HUDEP-2 (cell line): ENCODE measurements around the gene BBX.

Experiments used
- DNase-seq, 76 experiments: peaks; one replicate each; lab custom pipeline; 2025; ENCODE audit not compliant: unreplicated experiment in 76 of 76; lab: John Stamatoyannopoulos, UW

Gene BBX

GRCh38 chr3:107790612-107791011, 267.9 kb downstream of the BBX start:
- DNase-seq: no peak

- DNase-seq: no peak
Measured at GRCh38 chr3:107791027-107791426, 268.3 kb downstream of the BBX start.

- DNase-seq: no peak
Measured at GRCh38 chr3:107791450-107791849, 268.7 kb downstream of the BBX start.

- DNase-seq: no peak
Measured at GRCh38 chr3:107794664-107795443, 272.1 kb downstream of the BBX start.

GRCh38 chr3:107795514-107796094, 272.8 kb downstream of the BBX start:
- no peak for DNase-seq

- DNase-seq: peak in 6 of 76 experiments; percentile 1 to 25 (median 2)
Measured at GRCh38 chr3:107796791-107797190, 274.0 kb downstream of the BBX start.

GRCh38 chr3:107797586-107797985, 274.8 kb downstream of the BBX start:
- no peak for DNase-seq

- no peak for DNase-seq
Measured at GRCh38 chr3:107798381-107798780, 275.6 kb downstream of the BBX start.

GRCh38 chr3:107800710-107801109, 277.9 kb downstream of the BBX start:
- DNase-seq: no peak

GRCh38 chr3:107803170-107803569, 280.4 kb downstream of the BBX start:
- DNase-seq: no peak

- no peak for DNase-seq
Measured at GRCh38 chr3:107806021-107806420, 283.3 kb downstream of the BBX start.

GRCh38 chr3:107806536-107806935, 283.8 kb downstream of the BBX start:
- DNase-seq: no peak

GRCh38 chr3:107810171-107811071, 287.7 kb downstream of the BBX start:
- DNase-seq: no peak

- no peak for DNase-seq
Measured at GRCh38 chr3:107813026-107813425, 290.3 kb downstream of the BBX start.

GRCh38 chr3:107816107-107816506, 293.3 kb downstream of the BBX start:
- DNase-seq: no peak

- DNase-seq: no peak
Measured at GRCh38 chr3:107817076-107817475, 294.3 kb downstream of the BBX start.

- DNase-seq: no peak
Measured at GRCh38 chr3:107818025-107818424, 295.3 kb downstream of the BBX start.

- DNase-seq: no peak
Measured at GRCh38 chr3:107819656-107820055, 296.9 kb downstream of the BBX start.

GRCh38 chr3:107822308-107822707, 299.5 kb downstream of the BBX start:
- DNase-seq: no peak

GRCh38 chr3:107824822-107825371, 302.1 kb downstream of the BBX start:
- no peak for DNase-seq

- DNase-seq: no peak
Measured at GRCh38 chr3:107825556-107825955, 302.8 kb downstream of the BBX start.
